ENCODE measurements around the gene DCN.

DCN gene

DNA sequence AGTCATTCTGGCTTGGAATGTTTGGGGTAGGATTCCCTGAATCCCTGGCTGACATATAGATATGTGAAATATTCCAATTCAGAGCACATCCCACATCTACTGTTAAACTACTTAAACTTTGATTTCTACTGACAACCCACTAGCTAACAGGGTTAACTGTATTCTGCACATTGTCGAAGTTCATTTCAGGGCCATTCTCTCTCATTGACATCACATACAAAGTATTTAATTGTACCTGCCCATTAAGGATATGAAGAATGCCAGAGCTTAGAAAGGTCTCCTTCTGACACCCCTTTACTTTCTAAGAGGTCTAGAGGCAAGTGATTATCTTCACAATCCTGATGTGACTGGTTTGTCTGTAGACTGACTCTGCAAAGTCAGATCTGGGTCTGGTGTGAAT lies 2.8 kb upstream of the DCN start:
- DNase-seq: no peak

DNA sequence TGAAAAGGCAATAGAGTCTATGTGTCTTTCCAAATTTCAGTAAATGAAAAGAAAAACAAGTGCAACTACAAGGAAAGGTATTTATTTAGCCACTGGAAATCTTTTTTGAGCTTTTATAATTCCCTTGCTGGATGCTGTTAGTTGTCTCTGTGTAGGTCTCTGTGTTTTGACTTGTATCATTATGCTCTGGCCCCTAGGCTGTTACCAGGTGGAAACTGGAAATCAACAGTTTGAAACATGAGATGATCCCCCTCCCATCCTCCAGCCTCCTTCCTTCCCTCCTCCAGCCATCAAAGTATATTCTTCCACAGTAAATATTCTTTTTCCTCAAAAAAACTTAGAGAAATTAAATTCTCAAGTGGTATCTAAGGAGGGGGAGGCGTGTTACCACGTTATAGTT lies 934 bp upstream of the DCN start:
- DNase-seq: no peak

DNA sequence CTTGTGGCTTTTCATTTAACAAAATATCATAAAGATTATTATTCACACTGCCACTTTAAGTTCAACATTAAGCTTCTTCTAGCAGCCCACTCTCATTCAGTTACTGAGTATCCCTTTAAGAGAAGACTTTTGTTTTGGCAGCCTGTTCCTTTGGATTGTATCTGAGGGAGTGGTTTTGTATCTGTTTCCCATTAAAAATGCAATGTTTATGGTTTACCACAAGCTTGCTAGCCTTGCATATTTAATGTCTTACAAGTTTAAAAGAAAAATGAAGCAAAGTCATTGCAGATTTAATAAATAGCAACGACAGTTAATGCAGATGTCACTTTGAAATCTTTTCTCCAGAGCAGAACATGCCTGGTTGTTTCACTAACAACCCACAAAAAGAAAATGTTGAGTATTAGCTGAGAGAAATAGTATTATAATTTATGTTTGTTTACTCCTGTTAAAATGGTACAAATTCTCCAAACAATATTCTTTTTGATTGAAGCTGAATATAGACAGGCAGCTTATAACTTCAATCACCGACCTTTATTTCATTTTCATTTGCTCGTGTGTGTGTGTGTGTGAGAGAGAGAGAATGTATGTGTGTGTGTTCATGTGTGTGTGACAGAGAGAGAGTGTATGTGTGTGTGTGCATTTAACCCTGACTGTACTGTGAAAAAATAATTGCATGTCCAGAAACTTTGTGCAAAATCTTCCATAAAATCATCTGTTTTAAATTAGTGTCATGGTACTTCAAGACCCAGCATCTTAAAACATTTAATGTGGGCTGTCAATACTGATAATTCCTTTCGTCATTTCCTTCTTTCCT lies 1.8 kb downstream of the DCN start:
- no peak for DNase-seq

DNA sequence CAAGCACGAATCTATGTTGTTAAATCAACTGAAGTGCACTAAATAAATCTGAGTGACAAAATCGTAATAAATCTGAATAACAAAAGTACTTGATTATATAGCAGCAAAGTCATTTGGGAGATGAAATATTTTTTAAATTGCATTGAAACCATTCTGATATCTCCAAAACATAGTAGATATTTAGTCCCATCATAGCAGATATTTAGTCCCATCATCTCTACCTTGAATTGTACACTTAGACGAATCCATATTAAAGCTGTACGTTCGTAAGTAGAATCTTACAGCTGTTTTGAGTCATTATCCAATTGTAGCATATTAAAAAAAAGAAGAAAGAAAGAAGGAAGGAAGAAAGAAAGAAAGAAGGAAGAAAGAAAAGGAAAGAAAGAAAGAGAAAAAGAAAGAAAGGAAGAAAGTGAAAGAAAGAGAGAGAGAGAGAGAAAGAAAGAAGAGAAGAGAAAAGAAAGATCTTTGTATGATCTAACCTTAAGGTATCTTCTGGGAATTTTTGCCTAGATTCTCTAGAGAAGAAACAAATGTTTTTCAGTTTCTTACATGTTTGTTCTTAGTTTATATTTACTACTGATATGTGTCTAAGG lies 2.6 kb downstream of the DCN start:
- DNase-seq: no peak

DNA sequence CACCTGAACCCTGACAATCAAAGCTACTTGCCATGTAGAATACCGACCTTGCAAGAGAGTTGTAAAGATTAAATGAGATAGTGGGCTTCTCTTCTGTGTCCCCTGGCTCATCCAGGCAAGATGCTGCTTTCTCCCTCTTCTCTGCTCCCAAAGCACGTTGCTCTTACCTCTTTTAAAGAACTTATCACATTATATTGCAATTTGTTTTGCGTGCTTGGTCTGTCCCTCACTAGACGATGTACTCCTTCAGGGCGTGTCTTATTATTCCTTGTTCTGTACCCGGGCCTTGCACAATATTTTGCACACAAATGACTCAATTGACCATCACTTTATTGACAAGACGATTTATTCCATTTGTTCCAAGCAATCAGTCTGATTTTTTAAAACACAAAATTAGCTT lies 3.3 kb downstream of the DCN start:
- DNase-seq: no peak

DNA sequence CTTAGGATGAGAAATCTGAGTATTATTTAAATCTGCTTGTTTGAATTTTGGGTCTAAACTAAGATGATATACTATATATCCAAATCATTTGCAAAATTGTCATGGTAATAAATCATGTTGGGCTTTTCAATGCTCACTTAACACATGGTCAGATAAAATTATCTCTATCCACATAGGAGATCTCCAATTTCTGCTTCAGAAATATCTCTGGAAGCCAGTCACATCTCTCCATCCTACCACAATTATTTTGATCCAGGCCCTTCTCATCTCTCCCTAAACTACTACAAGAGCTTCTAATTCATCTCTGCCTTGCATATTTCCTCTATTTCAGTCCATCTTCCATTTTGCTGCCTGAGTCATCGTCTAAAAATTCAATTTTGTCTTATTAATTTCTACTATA lies 3.8 kb downstream of the DCN start:
- no peak for DNase-seq

DNA sequence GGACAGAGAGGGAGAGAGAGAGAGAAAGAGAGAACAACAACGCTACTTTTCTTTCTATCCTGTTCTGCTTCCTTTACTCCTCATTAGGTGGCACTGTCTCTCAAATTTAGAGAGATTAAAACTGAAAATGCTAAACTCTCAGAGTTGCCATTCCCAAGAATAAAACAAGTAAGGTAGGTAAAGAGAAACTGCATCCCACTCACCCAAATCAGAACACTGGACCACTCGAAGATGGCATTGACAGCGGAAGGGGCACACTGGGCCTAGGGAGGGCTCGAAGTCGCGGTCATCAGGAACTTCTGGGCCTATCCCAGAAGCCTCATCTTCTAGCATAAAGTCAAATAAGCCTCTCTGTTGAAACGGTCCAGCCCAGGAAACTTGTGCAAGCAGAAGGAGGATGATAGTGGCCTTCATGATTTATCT lies 4.5 kb downstream of the DCN start:
- no peak for DNase-seq

DNA sequence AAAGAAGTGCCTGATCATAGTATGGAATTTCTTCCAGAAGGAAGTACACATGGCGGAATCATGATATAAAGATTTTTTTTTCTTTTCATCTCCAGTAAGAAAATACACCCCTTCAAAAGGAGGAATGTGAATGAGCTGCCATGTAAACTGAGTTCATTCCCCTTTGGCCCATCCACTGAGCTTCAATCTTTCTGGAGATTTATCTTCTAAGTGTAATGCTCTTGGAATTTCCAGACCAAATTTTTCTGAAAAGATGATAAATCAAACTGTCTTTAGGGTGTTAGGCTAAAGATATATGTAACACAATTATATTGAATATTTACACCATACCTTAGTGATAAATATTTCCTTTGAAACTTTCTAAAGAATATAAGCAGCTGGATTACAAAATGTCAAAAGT lies 5.2 kb downstream of the DCN start:
- DNase-seq: no peak

DNA sequence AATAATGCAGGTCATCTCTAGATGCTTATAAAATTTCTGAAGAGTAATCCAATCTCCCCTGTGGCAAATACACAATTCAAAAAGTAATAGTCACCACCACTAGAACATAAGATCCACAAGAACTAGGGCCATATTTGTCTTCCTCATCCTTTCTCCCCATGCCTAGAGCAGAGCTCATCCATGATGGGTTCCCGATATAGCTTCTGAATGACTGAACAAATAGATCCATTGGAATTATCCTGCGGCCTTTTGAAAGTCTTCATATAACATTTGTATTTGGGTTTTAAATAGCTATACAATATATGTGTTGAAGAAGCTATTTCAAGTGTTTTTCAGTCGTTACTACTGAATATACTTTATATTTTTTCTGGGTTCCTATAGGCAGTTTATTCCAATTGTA lies 5.7 kb downstream of the DCN start:
- no peak for DNase-seq

DNA sequence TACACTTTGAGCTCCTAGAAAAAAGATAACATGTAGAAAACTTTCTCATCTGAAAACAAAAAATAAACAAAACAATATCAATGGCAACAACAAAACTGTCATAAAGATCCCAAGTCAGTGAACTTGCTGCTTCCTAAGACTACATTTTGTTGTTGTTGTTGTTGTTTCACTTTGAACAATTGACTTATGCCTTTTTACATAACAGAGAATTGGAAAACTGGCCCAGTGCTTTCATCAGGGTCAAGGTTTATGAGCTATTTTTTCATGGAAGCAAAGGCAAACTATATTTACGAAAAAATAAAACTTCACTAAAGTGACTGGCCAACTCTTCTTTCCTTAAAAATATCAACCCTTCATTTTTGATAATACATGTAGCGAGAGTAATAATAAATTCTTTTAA lies 6.3 kb downstream of the DCN start:
- DNase-seq: no peak

DNA sequence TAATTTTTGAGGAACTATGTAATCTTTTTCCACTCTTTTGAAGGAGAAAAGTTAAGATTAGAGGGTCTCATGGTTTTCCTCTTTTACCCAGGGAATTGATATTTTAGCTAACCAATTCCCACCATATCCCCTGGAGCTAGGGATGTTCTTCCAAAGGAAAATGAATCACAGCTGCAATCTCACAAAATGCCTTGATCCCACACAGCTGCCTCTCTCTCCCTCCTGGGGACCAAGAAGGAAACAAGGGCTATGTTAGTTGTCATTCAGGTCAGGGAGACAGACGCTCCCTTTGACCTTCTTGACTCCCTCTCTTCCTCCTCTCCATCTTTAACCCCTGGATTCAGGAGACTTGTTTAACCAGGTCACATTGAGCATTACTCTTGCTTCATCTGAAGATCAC lies 9.5 kb downstream of the DCN start:
- DNase-seq: no peak

DNA sequence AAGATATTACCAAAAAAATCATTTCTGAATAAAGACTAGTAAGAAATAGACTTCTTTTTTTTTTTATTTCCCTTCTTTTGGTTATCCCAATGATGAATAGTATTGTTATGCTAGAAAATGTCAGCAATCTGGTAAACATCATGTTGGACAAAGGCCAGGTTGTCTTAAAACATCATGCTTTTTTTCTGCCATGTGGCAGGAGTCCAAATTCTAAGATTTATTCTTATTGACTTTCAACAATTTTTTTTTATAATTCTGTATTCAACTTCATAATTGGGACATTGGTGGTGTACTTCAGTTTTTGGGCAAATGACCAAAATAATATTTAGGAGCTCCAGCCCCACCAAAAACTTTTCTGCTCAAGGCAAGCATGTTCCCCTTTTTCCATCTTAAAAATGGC lies 10.5 kb downstream of the DCN start:
- DNase-seq: no peak

DNA sequence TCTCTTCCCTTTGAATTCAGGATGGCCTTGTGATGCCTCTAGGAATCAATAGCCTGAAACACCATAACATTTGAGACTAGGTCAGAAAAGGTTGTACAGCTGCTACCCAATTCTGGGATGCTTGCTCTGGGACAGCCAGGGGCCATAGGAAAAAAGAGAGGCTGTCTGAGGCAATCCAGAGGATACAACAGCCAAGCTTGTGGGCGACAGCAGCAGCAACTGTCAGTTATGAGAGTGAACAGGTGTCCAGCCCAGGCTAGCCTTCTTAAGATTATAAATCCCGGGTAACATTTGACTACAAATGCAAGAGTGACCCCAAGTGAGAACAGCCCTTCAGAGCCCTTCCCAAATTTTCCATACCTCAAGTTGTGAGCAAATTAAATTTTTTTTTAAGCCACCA lies 11.1 kb downstream of the DCN start:
- DNase-seq: no peak

DNA sequence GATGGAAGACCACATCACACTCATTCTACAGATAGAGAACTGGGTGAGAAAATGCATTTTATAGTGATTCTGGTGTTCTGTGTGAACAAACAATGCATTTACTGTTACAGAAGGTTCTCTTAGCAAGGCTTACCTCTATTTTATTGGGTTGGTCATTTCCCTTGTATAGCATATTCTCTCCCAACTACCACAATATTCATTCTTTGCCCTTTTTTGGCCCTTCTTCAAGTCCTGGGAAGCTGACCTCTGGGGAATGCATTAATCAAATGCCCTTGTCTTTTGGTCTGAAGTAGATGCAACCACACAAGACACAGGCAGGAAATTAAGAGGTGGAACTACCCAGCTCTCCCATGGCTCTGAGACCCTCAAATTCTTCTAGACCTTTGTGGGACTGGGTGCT lies 19.5 kb downstream of the DCN start:
- no peak for DNase-seq

DNA sequence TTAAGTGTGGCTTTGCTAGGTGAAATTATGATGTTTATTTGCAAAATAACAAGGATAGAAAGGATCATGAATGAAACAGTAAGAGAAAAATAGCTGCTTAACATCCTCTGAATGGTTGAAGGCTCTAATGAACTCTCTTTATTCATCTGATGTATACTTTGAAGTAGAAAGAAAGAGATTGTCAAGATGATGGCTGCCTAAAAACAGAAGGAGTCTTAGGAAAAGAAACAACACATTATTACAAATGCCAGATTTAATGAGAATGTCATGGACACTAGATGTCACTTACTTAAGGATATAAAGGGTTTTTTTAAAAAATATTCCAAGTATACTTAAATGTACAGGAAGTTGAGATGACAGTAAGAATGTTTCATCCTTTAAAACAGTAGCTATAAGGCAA lies 21.6 kb downstream of the DCN start:
- no peak for DNase-seq

DNA sequence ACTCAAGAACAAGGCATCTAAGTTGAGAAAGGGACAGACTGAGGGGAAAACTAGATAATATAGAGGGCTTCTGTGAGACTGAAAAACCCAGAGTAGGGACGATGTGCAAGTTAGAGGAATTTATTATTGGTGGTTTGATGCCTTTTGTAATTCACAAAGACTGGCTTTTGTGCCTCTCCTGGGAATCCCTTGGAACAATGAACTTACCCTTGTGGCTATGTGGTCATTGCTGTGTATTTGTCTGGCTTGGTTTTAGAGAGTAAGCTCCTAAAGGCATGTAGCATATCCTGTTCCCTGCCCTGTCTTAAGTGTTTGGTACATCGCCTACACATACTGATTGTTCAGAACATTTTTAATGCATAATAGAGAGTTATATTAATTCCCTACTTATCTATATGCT lies 26.6 kb downstream of the DCN start:
- DNase-seq: no peak

DNA sequence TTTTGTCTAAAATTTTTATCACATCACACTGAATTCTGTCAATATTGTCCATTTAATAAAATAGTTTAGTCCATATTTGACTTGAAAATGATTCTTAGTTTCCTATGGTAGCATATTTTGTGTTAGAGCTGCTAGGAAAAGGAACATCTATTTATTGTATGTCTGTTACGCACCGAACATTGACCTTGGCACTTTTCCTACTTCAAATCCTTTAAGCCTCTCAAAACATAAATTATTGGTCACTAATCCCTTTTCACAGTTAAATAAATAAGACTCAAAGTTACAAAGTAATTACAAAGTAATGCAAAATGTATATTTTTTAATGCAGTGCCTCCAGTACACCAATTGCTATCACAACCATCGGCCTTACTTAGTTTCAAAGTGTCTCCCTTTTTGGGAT lies 28.5 kb downstream of the DCN start:
- DNase-seq: no peak

DNA sequence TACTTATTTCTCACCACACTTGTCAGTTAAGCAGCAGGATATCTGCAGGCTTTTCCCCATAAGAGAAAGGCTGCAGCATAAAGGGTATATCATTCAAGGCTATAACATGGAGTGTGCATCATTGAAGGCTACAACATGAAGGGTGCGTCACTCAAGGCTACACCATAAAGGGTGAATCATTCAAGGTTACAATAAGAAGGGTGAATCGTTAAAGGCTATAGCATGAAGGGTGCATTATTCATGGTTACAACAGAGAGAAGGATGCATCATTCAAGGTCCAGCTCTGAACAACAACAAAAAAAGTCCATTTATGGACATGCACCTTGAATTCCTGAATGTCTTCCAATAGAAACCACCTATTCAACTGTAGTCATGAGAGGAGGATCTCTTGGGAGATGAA lies 38.6 kb downstream of the DCN start:
- DNase-seq: no peak

DNA sequence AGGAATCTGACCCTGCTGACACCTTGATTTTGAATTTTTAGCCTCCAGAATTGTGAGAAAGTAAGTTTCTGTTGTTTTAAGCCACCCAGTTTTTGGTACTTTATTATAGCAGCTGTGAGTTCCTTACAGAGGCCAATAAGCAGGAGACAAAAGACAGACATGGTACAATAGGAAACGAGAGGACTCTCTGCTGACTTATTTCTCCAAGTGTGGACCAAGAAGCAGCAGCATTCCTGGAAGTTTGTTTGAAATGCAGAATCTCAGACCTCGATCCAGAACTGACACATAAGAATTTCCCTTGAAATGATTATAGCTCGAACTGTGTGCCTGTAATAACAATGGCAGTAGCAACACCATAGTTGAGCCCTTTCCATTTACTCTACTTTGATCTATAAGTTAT lies 39.4 kb downstream of the DCN start:
- no peak for DNase-seq

DNA sequence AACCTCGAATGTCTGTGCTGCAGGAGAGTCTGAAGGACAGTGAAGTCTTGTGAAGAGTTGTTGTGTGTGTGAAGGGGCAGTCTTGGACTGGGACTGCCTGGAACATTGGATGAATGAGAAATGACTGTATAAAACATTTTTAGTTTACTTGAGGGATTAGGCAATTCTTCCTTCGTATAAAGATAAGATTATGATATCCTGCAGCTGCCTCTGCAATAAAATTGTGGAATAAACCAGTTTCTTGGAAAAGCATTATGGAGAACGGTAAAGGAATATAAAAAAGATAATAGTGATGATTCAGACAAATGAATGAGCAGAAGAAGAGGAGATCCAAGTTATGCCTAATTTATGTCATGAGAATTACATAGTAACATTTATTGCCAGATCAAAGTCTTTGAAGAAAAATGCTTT lies 40.4 kb downstream of the DCN start:
- DNase-seq: no peak

DNA sequence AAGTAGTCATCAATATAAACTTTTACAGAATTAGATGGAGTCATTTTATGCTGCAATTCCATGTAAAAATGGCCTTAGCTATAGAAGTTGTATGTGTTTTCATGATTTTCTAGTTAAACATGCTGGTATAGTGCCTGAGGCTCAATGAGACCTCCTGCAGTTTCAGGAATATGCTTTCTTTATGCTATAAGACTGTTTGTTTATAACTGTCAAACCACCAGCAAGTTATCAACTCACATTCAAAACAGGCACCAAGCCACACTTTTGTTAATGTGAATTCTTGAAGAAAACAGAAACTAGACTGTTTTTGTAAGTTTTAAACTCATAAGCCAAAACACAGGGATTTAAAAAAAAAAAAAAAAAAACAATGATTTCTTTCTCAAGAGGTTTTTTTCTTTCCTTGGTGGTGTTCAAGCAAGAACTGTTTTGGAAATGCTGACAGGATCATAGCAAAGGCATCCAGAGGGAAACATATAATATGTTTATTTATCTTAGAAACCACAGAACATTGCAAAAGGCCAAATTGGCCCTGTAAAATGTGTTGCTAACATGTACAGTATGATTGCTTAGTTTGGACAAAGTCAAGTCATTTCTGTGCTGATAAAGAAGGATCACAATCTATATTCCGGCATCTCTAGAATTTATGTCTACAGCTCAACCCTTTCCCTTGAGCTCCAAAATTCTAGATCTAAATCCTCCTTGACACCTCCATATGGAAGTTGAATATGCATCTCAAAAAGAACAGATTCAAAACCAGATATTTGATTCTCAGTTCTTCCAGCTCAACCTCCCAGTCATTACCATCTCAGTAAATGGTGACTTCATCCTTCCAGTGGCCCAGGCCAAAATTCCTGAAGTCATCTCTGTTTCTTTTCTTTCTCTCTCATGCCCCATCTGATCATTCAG lies 42.3 kb downstream of the DCN start:
- DNase-seq: no peak

DNA sequence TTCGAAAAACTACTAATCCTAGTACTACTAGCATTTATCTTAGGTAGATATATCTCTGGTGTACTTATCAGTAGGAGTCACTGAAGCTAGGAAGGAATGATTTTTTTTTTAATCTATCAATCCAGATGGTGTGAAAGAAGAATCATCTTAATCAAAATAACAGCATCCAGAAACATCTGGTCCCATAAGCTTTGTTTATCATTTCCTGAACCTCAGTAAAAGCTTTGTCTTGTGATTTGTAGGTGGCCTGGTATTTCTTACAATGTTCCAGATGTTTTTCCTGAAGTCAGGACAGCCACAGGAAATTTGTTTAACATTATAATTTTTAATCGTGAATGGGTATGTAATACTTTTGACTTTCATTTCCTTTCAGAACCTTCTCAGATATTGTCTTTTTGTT lies 43.3 kb downstream of the DCN start:
- DNase-seq: no peak

DNA sequence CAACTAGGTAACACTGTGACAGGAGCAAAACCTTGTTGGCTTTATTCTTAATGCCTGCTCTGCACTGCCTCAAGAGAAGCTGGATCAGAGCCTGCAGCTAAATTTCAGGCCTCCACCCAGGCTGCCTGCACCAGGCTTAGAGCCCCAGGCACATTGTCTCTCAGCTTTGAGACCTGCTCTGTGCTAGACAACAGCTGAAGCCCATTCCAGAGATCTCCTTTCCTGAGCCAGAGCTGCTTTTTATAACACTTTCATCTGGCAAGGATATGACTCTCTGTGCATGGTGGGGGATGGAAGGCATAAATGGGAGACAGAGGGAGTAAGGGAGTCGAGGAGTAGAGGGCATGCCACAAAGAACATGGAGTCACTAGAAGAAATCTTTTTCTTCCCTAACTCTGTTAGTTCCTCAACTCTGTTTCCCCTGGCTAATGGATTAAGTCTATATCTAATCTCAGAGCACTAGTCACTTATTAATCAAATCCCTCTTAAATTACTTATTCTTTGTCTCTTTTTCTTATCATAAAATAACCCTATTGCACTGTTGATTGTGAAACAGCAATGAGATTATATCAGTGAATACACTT lies 44.2 kb downstream of the DCN start:
- DNase-seq: no peak

DNA sequence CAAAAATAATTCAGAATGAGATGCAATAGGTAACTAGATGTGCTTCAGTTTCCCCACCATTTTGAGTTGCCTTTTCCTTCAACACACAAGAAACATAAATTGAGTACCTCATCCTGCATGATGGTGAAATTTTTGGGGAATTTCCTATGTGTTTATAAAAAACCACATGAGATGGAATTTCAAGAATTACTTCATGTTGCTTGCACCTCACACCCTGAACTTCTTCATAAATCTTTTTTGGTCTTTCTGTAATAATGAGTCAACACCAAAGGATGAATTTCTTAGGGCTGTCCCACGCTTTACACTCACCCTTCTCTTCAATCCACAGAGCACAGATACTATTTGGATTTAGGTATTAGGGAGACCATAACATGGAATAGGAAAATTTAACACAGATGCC lies 48.7 kb downstream of the DCN start:
- no peak for DNase-seq
